NOMO-1 treated with dmso at 0.1 percent for 144 hours (cell line): ENCODE results near the gene PCDHGB5.
"Not testable (repeated sequence)": the region's sequence is repeated elsewhere in the genome, so short reads cannot be mapped to it uniquely, and the experiment has no call there.

ENCODE experiments used
- DNase-seq: peaks from one replicate; lab custom pipeline; 2025; ENCODE audit not compliant: unreplicated experiment; lab: John Stamatoyannopoulos, UW

PCDHGB5 gene

DNA sequence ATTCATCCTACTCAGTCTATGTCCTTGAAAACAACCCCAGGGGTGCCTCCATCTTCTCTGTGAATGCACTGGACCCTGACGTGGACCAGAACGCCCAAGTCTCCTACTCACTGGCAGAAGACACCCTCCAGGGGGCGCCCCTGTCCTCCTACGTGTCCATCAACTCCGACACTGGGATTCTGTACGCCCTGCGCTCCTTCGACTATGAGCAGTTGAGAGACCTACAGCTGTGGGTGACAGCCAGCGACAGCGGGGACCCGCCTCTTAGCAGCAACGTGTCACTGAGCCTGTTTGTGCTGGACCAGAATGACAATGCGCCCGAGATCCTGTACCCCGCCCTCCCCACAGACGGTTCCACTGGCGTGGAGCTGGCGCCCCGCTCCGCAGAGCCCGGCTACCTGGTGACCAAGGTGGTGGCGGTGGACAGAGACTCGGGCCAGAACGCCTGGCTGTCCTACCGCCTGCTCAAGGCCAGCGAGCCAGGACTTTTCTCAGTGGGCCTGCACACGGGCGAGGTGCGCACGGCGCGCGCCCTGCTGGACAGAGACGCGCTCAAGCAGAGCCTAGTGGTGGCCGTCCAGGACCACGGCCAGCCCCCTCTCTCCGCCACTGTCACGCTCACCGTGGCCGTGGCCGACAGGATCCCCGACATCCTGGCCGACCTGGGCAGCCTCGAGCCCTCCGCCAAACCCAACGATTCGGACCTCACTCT lies 22.1 kb upstream of the PCDHGB5 start:
- DNase-seq: not testable (repeated sequence)

DNA sequence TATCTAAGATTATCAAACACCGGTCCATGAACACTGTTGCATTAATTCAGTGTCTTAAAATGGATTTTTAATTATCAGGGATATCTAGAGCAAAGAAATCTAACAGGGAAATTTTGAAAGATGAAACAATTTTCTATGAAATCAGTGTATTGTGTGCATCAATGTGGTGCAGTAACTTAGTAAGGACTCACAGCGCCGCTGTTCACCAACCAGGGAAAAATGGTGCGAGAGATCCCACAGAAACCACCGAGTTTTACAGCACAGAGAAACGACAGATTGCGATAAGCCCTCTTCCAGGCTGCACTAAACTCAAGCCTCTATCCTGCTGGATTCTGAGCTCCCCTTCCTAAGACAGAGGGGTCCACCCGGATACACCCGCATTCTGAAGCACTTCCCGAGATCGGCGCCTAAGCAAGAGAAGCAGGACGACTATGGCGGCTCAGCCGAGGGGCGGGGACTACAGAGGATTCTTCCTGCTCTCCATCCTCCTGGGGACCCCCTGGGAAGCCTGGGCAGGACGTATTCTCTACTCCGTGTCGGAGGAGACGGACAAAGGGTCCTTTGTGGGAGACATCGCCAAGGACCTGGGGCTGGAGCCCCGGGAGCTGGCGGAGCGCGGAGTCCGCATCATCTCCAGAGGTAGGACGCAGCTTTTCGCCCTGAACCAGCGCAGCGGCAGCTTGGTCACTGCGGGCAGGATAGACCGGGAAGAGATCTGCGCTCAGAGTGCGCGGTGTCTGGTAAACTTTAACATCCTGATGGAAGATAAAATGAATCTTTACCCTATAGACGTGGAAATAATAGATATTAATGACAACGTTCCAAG lies 15.1 kb upstream of the PCDHGB5 start, which contains the start of gene PCDHGA7:
PCDHGA7 (plus strand) TSS at position 274 of the 826 bp plus-strand sequence; CDS start at position 432, 158 bp downstream.
- DNase-seq: no peak

DNA sequence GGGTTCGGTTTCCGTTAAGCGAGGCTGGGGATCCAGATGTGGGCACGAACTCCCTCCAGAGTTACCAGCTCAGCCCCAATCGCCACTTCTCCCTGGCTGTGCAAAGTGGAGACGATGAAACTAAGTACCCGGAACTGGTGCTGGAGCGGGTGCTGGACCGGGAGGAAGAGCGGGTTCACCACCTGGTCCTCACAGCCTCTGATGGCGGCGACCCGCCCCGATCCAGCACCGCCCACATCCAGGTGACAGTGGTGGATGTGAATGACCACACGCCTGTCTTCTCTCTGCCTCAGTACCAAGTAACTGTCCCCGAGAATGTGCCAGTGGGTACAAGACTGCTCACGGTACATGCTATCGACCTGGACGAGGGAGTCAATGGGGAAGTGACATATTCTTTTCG lies 14.4 kb upstream of the PCDHGB5 start:
- DNase-seq: no peak

GRCh38 chr5:141384471-141385267 lies 13.1 kb upstream of the PCDHGB5 start:
- DNase-seq: no peak

- DNase-seq: not testable (repeated sequence)
Measured at GRCh38 chr5:141387557-141388311, 10.0 kb upstream of the PCDHGB5 start, which contains the start of gene PCDHGB4. PCDHGB4 (plus strand) TSS chr5:141387698; CDS start chr5:141387885, 187 bp downstream.

- DNase-seq: no peak
Measured at GRCh38 chr5:141388661-141389060, 9.1 kb upstream of the PCDHGB5 start.

GRCh38 chr5:141389153-141390042 lies 8.3 kb upstream of the PCDHGB5 start:
- DNase-seq: no peak

DNA sequence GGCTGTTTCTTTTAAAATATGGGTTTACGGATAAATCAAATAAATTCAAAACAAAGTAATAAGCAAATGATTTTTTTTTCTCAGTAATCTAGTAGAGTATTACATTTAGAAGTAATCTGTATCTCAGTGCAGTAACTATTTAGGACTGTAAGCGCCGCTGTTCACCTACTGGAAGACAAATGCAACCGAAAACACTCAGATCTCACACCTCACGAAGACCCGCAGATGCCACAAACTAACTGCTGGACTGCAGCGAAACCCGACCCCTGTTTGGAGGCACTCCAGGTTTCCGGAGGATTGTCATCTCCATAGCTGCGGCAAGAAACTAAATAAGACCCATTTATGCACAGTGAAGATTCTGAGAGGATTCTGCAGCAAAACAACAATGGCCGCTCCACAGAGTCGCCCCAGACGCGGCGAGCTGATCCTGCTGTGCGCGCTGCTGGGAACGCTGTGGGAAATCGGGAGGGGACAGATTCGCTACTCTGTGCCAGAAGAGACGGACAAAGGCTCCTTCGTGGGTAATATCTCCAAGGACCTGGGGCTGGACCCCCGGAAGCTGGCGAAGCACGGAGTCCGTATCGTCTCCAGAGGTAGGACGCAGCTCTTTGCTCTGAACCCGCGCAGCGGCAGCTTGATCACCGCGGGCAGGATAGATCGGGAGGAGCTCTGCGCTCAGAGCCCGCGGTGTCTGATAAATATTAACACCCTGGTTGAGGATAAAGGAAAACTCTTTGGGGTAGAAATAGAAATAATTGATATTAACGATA lies 5.1 kb upstream of the PCDHGB5 start, which contains the start of gene PCDHGA8:
PCDHGA8 (plus strand) TSS at position 205 of the 770 bp plus-strand sequence; CDS start at position 386, 181 bp downstream.
- DNase-seq: no peak

DNA sequence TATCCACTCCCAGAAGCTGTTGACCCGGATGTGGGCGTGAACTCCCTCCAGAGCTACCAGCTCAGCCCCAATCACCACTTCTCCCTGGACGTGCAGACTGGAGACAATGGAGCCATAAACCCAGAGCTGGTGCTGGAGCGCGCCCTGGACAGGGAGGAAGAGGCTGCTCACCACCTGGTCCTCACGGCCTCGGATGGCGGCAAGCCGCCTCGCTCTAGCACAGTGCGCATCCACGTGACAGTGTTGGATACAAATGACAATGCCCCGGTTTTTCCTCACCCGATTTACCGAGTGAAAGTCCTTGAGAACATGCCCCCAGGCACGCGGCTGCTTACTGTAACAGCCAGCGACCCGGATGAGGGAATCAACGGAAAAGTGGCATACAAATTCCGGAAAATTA lies 4.5 kb upstream of the PCDHGB5 start:
- no peak for DNase-seq

GRCh38 chr5:141394401-141395187 lies 3.2 kb upstream of the PCDHGB5 start:
- DNase-seq: not testable (repeated sequence)

GRCh38 chr5:141398608-141399007 lies 861 bp downstream of the PCDHGB5 start:
- no peak for DNase-seq

DNA sequence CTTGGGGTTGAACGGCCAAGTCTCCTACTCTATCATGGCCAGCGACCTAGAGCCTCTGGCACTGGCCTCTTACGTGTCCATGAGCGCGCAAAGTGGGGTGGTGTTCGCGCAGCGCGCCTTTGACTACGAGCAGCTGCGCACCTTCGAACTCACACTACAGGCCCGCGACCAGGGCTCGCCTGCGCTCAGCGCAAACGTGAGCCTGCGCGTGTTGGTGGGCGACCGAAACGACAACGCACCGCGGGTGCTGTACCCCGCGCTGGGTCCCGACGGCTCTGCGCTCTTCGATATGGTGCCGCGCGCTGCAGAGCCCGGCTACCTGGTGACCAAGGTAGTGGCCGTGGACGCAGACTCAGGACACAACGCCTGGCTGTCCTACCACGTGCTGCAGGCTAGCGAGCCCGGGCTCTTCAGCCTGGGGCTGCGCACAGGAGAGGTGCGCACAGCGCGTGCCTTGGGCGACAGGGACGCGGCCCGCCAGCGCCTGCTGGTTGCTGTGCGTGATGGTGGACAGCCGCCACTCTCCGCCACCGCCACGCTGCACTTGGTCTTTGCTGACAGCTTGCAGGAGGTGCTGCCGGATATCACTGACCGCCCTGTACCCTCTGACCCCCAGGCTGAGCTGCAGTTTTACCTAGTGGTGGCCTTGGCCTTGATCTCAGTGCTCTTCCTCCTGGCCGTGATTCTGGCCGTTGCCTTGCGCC lies 2.0 kb downstream of the PCDHGB5 start:
- no peak for DNase-seq

DNA sequence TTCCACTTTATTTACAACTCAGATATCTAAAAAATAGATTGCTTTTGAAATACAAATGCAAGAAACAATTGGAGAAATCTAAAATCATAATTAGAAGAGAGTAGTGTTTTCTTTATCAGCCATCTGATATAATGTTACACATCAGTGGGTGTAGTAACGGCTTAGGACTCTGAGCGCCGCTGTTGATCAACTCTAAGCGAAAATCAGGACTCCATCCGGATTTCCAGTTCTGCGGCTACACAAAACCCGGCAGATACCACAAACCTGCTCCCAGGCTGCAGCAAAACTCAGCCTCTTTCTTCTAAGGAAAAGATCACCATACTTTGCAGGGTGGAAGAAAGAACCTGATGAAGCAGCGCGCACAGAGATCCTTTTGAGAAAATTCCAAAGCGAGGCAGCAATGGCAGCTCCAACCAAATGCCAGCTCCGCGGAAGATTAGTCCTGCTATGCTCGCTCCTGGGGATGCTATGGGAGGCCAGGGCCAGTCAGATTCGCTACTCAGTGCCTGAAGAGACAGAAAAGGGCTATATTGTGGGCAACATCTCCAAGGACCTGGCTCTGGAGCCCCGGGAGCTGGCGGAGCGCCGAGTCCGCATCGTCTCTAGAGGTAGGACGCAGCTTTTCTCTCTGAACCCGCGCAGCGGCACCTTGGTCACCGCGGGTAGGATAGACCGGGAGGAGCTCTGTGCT lies 5.0 kb downstream of the PCDHGB5 start, which contains the start of gene PCDHGA9:
PCDHGA9 (plus strand) TSS at position 226 of the 691 bp plus-strand sequence; CDS start at position 401, 175 bp downstream.
- DNase-seq: no peak

GRCh38 chr5:141403387-141403786 lies 5.6 kb downstream of the PCDHGB5 start:
- DNase-seq: no peak

GRCh38 chr5:141407790-141408505 lies 10.2 kb downstream of the PCDHGB5 start, which contains the start of gene PCDHGB6:
PCDHGB6 (plus strand) TSS chr5:141408021; CDS start chr5:141408203, 182 bp downstream.
- not testable (repeated sequence) for DNase-seq
